GM19467 (cell line): Measurements from ENCODE around the gene WNT16.
"Not testable (repeated sequence)": the region's sequence is repeated elsewhere in the genome, so short reads cannot be mapped to it uniquely, and the experiment has no call there.

Experiments
- ATAC-seq: cut with Tn5 transposase; IDR thresholded peaks from one replicate; pipeline ENCODE4 v1.9.1; 2021; ENCODE audit warnings: mild to moderate bottlenecking, moderate library complexity; ENCODE audit not compliant: unreplicated experiment

WNT16 gene, protein sequence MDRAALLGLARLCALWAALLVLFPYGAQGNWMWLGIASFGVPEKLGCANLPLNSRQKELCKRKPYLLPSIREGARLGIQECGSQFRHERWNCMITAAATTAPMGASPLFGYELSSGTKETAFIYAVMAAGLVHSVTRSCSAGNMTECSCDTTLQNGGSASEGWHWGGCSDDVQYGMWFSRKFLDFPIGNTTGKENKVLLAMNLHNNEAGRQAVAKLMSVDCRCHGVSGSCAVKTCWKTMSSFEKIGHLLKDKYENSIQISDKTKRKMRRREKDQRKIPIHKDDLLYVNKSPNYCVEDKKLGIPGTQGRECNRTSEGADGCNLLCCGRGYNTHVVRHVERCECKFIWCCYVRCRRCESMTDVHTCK

DNA sequence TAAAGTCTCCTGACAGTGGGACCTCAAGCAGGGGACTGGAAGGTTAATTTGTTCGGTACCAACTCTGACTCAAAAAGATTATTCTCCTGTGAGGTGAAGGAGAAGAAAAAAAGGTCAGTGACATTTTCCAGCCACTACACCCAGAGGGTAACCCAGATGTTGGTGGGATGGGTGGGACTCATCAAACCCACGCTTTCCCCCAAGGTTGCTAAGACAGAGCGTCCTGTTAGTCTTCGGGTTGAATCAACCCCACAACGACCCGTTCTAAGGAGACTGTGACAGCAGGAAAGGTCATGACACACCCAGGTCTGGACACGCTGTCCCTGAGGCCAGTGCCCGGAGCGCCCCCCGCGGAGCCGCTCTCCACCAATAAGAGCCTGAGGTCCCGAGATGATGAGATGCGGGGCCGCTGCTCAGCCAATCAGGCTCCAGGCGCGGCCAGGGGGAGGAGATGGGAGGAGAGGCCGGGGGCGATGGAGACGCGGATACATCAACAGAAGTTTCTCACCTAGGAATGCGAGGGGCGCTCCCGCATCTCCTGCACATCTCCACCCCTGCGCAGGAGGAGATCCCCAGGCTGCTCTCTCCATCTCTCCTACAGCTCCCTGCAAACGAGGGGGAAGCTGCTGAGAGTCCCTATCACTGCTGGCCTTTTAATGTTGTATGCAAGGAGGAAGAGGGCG lies at the start of gene WNT16:
TSS of gene WNT16 (plus strand) at position 493 of the 683 bp plus-strand sequence. CDS start 293 bp downstream, outside the sequence.
- ATAC-seq: no peak

DNA sequence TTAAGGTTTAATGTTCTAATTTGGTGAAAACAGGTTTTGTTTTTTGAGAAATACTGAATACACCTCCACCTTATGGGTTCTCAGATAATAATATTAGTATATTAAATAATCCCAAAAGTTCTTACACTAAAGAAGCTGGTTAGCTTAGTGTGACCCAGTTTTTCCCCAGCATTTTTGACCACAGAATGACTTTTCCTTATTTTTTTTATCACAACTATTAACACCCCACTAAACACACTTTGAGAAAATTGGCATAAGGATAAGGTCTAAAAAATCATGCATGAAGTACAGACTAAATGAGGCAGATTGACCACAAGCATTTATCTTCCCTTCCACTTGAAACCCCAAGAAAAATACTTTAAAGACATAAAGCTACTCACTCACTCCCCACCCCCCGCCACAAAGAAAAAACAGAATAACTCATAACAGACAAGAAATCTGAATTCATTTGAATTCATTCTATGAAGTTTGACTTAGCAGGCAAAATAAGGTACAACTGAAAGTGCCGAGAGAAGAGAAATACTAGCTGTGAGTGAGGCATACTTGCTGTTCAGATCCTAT lies 49.7 kb upstream of the WNT16 start:
- ATAC-seq: no peak

DNA sequence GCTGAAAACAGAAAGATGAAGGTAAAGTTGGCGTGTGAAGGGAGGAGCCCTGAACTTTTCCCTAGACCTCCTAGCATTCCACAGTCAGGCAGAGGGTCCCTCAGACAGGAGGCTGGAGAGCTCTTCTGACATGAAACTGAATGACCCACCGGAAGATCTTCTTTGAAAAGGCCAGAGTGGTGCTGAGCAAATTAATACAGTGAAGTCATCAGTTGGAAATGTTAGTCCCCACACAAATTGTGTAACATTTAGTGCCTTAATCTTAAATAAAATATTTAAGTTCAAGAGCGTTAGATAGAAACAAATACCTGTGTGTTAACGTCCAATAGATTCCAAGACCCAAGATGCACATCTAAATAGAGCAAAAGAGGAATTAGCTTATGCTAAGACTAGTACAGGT lies 49.0 kb upstream of the WNT16 start:
- no peak for ATAC-seq

- no peak for ATAC-seq
Measured at GRCh38 chr7:121280656-121281055, 48.1 kb upstream of the WNT16 start.

DNA sequence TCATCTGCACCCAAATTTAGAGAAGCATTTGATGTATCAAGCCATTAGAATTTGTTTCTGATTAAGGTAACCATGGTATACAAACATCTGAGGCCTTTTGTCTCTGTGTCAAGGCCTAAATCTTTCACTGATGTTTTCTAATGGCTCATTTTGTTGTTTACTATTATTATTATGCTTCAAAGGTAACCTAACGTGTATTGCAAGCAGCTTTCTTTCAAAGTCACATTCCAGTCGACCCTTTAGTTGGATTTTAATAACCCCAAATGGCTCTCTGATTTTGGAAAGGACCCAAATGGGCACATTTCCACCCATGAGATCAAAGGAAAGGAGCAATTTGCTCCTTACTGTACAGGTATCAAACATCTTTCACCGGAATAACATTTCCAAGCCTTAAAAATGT lies 46.7 kb upstream of the WNT16 start:
- no peak for ATAC-seq

DNA sequence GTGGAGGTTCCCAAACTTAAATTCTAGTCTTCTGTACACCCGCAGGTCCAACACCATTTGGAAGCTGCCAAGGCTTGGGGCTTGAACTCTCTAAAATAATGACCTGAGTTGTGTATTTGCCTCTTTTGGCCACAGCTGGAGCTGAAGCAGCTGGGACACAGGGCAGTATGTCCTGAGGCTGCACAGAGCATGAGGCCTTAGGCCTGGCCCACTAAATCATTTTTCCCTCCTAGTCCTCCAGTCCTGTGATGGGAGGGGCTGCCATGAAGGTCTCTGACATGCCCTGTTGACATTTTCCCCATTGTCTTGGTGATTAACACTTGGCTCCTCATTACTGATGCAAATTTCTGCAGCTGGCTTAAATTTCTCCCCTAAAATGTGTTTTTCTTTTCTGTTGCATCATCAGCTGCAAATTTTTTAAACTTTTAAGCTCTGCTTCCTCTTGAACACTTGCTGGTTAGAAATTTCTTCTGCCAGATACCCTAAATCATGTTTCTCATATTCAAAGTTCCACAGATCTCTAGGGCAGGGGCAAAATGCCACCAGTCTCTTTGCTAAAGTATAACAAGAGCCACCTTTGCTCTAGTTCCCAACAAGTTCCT lies 43.6 kb upstream of the WNT16 start:
- no peak for ATAC-seq

DNA sequence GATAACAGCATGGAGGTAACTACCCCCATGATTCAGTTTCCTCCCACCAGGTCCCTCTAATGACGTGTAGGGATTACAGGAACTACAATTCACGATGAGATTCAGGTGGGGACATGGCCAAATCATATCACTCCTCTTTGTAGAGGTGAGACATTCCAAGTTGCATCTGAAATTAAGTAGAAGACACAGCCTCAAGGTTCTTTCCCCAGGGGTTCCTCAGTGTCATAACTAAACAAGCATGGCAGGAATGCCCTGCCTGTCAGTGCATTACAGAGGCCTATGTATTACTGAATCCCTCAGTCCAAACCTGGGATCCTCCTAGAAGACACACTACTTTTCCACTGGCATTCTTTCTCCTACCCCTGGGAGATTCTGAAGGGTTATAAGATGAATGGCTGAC lies 42.6 kb upstream of the WNT16 start:
- ATAC-seq: no peak

DNA sequence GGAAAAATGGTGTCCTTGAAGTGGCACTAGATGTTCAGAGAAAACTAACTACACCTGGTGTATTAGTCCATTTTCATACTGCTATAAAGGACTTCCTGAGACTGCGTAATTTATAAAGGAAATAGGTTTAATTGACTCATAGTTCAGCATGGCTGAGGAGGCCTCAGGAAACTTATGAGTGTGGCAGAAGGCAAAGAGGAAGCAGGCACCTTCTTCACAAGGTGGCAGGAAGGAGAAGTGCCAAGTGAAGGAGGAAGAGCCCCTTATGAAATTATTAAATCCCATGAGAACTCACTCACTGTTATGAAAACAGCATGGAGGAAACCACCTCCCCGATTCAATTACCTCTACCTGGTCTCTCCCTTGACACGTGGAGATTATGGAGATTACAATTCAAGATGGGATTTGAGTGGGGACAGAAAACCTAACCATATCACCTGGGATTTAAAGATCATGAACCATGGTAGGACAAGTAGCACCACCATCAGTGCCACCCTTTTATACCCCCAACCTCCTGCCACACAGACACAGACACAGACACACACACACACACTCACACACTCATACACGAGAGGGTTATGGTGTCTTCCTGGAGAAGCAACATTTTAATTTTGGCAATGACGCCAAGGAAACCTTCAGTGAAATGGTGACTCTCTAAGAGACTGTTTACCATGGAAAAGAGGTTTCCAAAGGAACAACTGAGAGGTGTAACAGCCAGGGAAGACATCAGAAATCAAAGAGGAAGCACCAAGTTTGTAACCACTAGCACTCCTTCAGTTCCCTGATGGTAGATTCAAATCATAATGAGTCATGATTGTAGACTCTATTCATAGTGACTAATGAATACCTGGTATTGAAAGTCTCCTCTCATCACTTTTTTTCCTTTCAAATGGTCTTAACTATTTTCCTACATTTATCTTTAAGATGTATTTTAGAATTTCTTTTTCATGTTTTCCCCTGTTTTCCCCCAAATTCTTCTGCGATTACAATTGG lies 41.8 kb upstream of the WNT16 start:
- no peak for ATAC-seq

GRCh38 chr7:121288894-121289293 lies 39.9 kb upstream of the WNT16 start:
- no peak for ATAC-seq

DNA sequence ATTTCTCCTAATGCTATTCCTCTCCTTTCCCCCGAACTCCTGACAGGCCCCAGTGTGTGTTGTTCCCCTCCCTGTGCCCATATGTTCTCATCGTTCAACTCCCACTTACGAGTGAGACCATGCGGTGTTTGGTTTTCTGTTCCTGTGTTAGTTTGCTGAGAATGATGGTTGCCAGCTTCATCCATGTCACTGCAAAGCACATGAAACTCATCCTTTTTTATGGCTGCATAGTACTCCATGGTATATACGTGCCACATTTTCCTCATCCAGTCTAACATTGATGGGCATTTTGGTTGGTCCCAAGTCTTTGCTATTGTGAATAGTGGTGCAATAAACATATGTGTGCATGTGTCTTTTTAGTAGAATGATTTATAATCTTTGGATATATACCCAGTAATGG lies 38.9 kb upstream of the WNT16 start:
- not testable (repeated sequence) for ATAC-seq

DNA sequence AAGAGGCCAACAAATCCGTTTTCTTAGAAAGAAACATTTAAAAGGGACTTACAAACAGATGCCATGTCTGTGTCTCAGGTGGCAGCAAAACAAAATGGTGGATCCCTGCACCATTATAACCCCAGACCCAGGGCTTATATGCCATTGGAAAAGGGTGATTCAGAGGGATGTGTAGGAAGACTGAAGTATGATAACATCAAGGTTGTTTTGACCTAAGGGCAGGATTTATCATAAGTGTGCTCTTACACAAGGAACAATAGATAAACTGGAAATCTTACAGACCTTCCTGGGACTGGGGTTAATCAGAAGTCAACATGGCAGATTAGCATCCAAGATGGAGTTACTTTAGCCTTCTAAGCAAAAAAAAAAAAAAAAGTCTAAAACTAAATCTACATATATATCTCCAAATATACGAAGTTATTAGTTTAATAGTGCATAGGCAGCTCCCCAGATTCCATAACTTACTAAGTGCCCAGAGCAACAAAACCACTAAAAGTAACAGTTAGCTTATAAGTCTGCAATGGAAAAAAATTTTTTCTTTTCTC lies 34.3 kb upstream of the WNT16 start:
- no peak for ATAC-seq

- ATAC-seq: no peak
Measured at GRCh38 chr7:121297843-121298242, 31.0 kb upstream of the WNT16 start.

- no peak for ATAC-seq
Measured at GRCh38 chr7:121298831-121299239, 30.0 kb upstream of the WNT16 start.

DNA sequence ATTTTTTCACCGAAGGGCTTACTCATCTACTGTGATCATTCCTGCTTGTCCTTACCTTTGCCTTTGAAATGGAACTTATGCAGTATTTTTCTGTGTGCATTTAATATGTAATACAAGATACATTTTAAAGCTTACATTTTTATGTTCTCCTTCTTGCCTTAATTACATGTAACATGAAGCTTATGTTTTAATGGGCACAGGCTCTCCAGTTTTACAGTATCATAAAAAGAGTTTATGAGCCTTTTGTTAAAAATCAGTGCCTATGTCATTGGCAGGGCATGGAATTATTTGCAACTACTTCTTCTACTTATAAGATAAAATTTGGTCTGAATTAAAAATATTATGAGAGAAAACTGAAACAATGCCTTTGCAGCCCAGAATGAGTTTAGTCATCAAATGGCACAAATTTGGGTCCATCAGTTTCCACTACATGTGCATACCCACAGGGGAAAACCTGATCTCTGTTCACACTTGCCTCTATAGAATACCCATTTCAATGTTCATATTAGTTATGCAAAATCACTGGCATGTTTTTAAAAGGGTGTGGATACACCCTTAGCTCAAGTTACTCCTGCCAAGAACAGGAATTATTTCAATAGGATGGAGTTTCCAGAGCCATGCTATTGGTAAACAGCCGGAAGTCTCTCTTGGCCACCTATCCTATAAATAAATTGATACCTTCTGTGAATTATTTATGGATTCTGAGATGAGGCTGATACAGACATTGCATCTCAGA lies 27.9 kb upstream of the WNT16 start:
- no peak for ATAC-seq

- no peak for ATAC-seq
Measured at GRCh38 chr7:121301446-121302213, 27.2 kb upstream of the WNT16 start.

DNA sequence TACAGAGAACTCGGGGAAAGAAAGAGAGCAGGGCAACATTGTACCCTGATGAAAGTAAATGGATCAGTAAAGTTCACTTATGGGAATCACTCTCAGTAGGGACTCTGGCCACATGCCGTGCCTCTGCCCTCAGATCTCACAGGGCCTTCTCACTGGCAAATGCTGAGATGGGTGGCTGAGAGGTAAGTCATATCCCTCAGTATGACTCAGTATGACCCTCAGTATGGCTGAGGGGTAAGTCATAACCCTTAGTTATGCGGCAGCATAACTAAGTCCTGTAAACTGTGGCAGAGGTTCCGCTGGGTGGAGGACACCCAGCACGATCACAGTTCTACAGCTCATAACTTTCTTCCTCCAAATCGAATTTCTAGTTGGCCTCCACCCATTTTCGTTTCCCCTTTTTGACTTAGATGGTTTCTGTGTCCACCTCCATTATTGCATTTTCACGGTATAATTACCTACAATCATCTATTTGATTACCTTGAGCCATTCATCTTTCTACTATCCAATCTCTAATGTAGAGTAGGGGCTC lies 26.5 kb upstream of the WNT16 start:
- peak; percentile 95 for ATAC-seq

GRCh38 chr7:121303422-121304101 lies 25.2 kb upstream of the WNT16 start:
- ATAC-seq: no peak

DNA sequence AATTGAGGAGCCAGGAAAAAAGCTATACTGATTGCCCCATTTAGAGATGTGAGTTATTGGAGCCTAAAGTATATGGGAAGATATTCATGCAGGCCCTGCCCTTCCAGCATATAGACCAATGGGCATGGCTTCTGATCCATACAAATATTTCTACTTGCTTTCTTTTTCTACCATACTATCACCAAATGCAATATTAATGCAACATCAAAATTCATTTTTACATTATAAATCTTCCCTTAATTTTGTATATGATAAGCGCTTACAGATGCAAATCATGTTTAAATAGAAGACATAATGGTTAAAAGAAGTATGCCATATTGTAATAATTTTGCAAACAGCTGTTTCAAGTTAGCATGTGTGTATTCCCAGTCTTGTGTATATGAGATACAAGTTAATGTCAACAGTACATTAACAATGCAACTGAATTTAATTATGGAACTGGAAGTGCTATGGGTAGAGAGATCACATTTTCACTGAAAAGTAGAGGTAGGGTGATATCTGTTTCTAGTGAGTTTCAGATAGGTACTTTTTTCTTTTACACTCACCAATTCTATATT lies 24.6 kb upstream of the WNT16 start:
- ATAC-seq: no peak
